ENCODE measurements around the gene NIPA2.

- no peak for TF ChIP-seq CTCF (tag by site-specific recombination; IDR thresholded peaks at IDR 0.05)
- no peak for TF ChIP-seq ZNF302 (tag by site-specific recombination; IDR thresholded peaks at IDR 0.05; ENCODE audit: low read depth)
- no peak for TF ChIP-seq ZNF19 (tag by site-specific recombination; IDR thresholded peaks at IDR 0.05; ENCODE audit: low read depth)
- no peak for TF ChIP-seq ZNF449 (tag by site-specific recombination; IDR thresholded peaks at IDR 0.05)
- no peak for TF ChIP-seq ZNF148 (tag by site-specific recombination; IDR thresholded peaks at IDR 0.05; ENCODE audit: borderline replicate concordance)
- no peak for TF ChIP-seq ZNF175 (tag by site-specific recombination; IDR thresholded peaks at IDR 0.05)
- TF ChIP-seq SP2 (tag by site-specific recombination; IDR thresholded peaks at IDR 0.05), result no peak
- no peak for TF ChIP-seq ZNF600 (tag by site-specific recombination; IDR thresholded peaks at IDR 0.05)
- TF ChIP-seq KLF17 (tag by site-specific recombination; IDR thresholded peaks at IDR 0.05), result no peak
- no peak for TF ChIP-seq SP3 (tag by site-specific recombination; IDR thresholded peaks at IDR 0.05)
- no peak for TF ChIP-seq ZNF488 (tag by site-specific recombination; IDR thresholded peaks at IDR 0.05)
- no peak for TF ChIP-seq ZNF391 (tag by site-specific recombination; IDR thresholded peaks at IDR 0.05; ENCODE audit: borderline replicate concordance, low read depth)
Observed at GRCh38 chr15:22893081-22893480, 54.6 kb downstream of the NIPA2 start.
